Natural killer cell treated with Interleukin-12 subunit alpha and Interleukin-12 subunit beta and Interleukin-15 and Interleukin-18, amount 100 ng/mL, for 72 hours (primary cell): ENCODE measurements around the gene MYO18A. TPM values are rescaled to one million over a fixed set of nuclear protein-coding genes. Genes with fewer than 3 reads are reported as not detected.
"Not testable (repeated sequence)": the region's sequence is repeated elsewhere in the genome, so short reads cannot be mapped to it uniquely, and the experiment has no call there.

Experiments used
- ATAC-seq, 2 donors: fragments of 150-1000 bp; cut with Tn5 transposase in 1 of 2; sonication (Bioruptor Pico), chemical (Tn5 transposase) in 1 of 2; 2 replicates each; pipeline ENCODE4 v1.10.0; 2021
- DNase-seq: peaks from one replicate; pipeline ENCODE4 v3.0.0; 2022; ENCODE audit warnings: low spot score
- H3K27ac Mint-ChIP-seq, 2 donors: 1 replicate in 1 of 2; 2 replicates in 1 of 2; pipeline ENCODE4 v1.8.0; 2022; ENCODE audit warnings: mixed read lengths in 2 of 2, mild to moderate bottlenecking in 1 of 2, moderate library complexity in 1 of 2
- H3K27me3 Mint-ChIP-seq, 2 donors: 1 replicate in 1 of 2; 2 replicates in 1 of 2; pipeline ENCODE4 v1.8.0; 2022; ENCODE audit warnings: mixed read lengths in 2 of 2
- H3K36me3 Mint-ChIP-seq: one replicate; pipeline ENCODE4 v1.8.0; 2022; ENCODE audit warnings: mixed read lengths
- H3K4me1 Mint-ChIP-seq, 2 donors: 1 replicate in 1 of 2; 2 replicates in 1 of 2; pipeline ENCODE4 v1.8.0; 2022; ENCODE audit warnings: low read depth in 2 of 2, mixed read lengths in 2 of 2, mild to moderate bottlenecking in 1 of 2
- H3K4me3 Mint-ChIP-seq: one replicate; pipeline ENCODE4 v1.8.0; 2022; ENCODE audit warnings: mixed read lengths
- H3K9me3 Mint-ChIP-seq: 2 replicates; pipeline ENCODE4 v1.8.0; 2022; ENCODE audit warnings: mixed read lengths
- total RNA-seq, 2 donors: library from RNA; stranded (reverse); gene quantifications; one replicate each; pipeline ENCODE4 v1.2.3, GENCODE V29; 2022

Gene MYO18A
- total RNA-seq, 2 donors from 2014 or later = 56.7 to 60.9 TPM

DNA sequence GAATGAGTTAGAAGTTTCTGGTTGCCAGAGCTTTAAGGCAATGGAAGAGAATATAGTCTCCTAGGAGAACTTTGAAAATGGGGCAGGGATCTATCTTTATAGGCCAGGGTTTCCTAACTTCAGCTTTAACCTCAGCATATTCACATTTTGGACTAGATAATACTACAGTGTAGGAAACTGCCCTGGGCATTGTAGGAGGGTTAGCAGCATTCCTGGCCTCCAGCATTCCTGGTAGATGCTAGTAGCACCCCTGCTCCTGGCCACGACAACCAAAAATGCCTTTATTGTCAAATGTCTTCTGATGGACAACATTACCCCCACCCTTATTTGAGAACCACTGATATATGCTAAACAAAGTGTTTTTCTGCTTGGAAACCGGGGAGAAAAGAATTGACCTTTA, 27.8 kb upstream of the MYO18A start:
- no peak overlapping the region for H3K4me3 Mint-ChIP-seq
- no peaks in the 10 kb centered on the region for H3K36me3 Mint-ChIP-seq
- no peak for DNase-seq
- peaks cover 6 to 7% of the 10 kb centered on the region in 2 donors for H3K27me3 Mint-ChIP-seq
- no peaks in the 10 kb centered on the region for H3K9me3 Mint-ChIP-seq
- no peak for ATAC-seq
- H3K4me1 Mint-ChIP-seq = no peaks in the 10 kb centered on the region
- peak overlapping the region in 1 of 2 donors; percentile 42 for H3K27ac Mint-ChIP-seq

DNA sequence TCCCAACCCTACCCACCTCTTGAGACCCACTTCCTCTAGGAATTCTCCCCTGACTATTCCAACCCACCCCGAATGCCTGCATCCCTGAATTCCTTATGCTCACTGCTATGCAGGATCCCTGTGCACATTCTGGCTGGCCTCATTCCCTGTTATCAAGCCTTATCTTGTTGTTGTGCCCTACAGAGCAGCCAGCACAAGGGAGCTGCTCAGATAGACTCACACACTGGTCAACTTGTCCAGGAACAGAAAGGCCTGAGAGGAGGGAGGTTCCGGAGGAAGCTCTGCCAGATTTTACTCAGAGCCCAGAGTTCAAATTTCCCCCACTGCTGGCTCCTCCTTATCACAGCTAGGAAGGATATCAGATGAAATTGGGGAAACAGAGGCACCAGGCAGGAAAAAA, 24.8 kb upstream of the MYO18A start:
- Mint-ChIP-seq H3K4me1 (no peaks in the 10 kb centered on the region), H3K36me3 (no peaks in the 10 kb centered on the region), H3K4me3 (no peak overlapping the region), H3K27me3 (peaks cover 13% of the 10 kb centered on the region in 2 donors), H3K9me3 (no peaks in the 10 kb centered on the region), H3K27ac (peak overlapping the region in 1 of 2 donors; percentile 32)
- no peak for DNase-seq
- ATAC-seq = no peak

DNA sequence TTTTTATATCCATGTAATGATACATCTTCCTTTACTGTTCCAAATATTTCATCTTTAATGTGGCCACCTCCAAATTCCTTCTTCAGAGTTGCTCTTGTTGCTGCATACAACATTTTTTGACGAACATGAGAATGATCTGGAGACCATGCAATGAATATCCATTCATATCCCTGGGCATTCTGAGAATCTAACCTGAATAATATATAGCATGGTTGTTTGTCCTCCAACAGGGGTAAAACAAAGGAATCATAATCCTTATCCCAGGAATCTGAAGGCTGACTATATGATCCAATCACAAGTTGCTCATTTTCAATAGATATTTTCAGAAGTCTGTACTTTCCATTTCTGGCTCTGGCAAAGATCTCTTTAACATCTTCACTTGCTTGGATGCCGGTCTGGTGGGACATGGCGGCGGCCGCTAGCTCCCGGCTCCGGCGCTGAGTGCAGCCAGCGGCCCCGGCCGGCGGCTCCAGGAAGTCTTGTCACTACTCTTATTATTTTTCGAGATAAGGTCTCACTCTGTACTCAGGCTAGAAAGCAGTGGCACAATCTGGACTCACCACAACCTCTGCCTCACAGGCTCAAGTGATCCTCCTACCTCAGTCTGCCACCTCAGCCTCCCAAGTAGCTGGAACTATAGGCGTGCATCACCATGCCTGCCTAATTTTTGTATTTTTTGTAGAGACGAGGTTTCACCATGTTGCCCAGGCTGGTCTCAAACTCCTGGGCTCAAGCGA, 24.0 kb upstream of the MYO18A start:
- DNase-seq, H3K9me3 Mint-ChIP-seq, H3K27ac Mint-ChIP-seq, H3K4me1 Mint-ChIP-seq, H3K36me3 Mint-ChIP-seq, H3K4me3 Mint-ChIP-seq: not testable (repeated sequence)
- ATAC-seq = peak in 1 of 2 donors; percentile 43
- peaks cover 13% of the 10 kb centered on the region in 2 donors for H3K27me3 Mint-ChIP-seq

DNA sequence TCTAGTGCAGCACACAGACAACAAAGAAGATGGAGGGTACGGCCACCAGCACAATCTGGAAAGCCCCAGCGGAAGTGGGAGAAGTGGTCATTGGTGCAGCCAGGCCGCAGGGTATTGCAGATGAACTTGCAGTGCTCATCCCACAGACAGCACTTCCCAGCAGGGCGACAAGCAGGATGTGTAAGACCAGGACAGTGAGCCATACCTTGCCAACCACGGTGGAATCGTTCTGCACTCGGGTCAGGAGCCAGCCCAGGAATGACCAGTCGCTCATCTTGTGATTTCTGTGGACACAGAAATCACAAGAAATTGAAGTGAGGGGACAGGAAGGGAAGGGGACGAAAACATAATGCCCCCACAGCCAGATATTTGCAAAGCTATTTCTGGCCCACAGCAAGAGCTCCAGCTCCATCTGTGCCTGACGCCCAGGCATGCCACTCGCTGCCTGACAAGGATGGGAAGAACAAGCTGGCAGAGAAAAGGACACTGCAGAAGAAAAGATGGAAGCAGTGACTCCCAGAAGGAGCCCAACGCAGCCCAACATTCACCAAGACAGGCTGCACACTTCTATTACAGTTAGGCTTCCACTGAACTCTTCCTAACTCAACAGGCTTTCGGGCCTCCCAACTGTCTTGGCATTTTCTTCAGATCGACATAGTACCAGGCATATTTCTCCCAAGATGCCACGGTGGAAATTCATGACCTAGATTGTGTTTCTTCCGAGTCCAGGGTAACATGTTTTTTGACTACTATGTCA, 17.5 kb upstream of the MYO18A start:
- ATAC-seq (no peak), DNase-seq (no peak)
- Mint-ChIP-seq H3K27ac (no peak overlapping the region), H3K27me3 (peaks cover 11 to 12% of the 10 kb centered on the region in 2 donors), H3K36me3 (no peaks in the 10 kb centered on the region), H3K4me3 (no peak overlapping the region), H3K4me1 (peaks cover 7 to 10% of the 10 kb centered on the region in 2 donors), H3K9me3 (no peaks in the 10 kb centered on the region)

DNA sequence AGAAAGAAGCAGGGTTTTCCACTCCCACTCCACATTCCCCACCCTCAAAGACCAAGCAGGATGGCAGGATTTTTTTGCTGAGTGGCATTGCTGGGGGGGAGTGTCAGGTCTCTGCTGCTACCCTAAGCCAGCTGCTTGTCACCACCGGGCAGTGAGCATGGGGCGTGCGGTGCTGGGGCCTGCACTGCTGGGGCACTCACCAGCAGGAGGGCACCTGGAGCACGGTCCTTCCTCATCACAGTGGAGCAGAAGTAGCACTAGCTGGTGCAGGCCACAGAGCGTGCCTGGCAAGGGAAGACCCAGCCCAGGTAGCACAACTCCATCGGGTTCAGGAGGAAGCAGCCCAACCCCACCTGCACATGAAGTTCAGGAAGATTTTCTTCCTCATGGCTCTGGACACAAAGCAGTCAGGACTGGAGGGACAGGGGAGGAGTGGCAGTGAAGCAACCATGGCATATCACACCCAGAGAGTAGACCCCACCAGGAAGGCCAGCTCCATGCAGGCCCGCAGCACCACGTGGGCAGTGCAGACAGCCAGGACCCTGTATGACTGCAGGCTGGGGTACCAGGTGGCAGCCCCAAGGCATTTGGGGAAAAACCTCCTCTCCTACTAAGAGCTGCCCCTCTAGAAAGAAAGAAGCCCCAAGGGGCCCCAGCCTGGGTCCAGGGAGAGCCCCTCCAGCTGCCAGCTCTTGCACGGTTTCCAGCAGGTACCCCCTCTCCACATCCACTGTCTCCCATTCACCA, 16.7 kb upstream of the MYO18A start:
- Mint-ChIP-seq H3K27ac (peak overlapping the region in 1 of 2 donors; percentile 63), H3K36me3 (no peaks in the 10 kb centered on the region), H3K9me3 (no peaks in the 10 kb centered on the region), H3K27me3 (peaks cover 12 to 13% of the 10 kb centered on the region in 2 donors), H3K4me3 (no peak overlapping the region), H3K4me1 (peaks cover 7 to 10% of the 10 kb centered on the region in 2 donors)
- ATAC-seq (no peak), DNase-seq (no peak)

DNA sequence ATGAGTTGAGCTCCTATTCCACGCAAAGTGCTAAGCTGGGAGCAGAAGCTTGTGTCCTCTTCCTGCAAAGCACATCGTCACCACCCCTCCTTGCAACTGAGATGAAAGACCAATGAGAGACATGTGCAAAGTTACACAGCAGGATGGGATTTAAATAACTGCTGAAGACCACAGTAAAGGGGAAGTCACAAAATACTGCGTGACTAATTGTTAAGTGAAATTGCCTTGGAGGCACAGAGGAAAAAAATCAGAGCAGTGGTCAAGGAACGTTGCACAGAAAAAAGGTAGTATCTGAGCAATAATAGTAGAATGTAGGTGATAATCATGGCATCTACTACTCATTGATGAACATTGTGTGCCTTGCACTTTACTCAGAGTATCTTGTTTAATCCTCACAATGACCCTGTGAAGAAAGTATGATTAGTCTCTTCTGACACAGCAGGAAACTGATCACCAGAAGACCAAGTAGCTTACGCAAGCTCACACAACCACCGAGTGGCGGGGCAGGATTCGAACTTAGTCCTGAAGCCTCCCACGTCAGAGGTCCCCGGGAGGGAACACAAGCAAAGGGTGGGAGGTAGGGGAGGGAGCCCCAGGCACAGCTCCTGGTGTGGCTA, 15.4 kb upstream of the MYO18A start:
- Mint-ChIP-seq H3K4me3 (no peak overlapping the region), H3K9me3 (no peaks in the 10 kb centered on the region), H3K27me3 (peaks cover 7 to 8% of the 10 kb centered on the region in 2 donors), H3K36me3 (no peaks in the 10 kb centered on the region), H3K4me1 (peaks cover 7 to 10% of the 10 kb centered on the region in 2 donors), H3K27ac (peak overlapping the region in 1 of 2 donors; percentile 63)
- DNase-seq (no peak), ATAC-seq (peak; percentile 69 to 73)

DNA sequence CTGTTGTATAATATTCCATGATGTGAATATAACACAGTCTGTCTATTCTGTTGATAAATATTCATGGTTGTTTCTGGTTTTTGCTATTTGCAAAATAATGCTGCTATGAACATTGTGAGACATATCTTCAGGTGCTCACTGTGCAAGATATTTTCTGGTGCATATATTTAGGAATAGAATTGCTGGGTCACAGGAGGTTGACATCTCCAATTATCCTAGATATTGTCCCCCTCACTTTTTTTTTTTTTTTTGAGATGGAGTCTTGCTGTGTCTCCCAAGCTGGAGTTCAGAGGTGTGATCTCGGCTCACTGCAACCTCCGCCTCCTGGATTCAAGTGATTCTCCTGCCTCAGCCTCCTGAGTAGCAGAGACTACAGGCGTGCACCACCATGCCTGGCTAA, 14.5 kb upstream of the MYO18A start:
- Mint-ChIP-seq H3K4me3 (no peak overlapping the region), H3K9me3 (no peaks in the 10 kb centered on the region), H3K4me1 (peaks cover 7 to 10% of the 10 kb centered on the region in 2 donors), H3K27ac (no peak overlapping the region), H3K36me3 (no peaks in the 10 kb centered on the region), H3K27me3 (peaks cover 5 to 7% of the 10 kb centered on the region in 2 donors)
- DNase-seq (no peak), ATAC-seq (no peak)

DNA sequence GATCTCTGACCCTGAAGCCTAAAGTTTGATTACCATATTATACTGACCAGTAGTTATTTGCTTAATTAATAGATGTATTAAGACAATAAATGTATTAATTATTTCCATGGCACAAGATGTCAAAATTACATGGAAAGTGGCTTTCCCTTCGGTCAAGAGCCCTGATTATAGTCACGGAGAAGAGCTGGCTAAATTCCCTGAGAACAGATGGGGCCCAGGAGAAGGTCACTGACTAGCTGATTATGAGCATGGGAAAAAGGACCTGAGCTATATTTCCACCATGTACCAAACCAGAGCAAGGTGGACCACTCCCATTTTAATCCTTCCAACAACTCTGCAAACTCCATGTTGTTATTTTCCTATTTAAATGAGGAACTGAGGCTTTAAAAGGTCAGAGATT, 12.9 kb upstream of the MYO18A start:
- no peak for ATAC-seq
- H3K27me3 Mint-ChIP-seq = peaks cover 5 to 7% of the 10 kb centered on the region in 2 donors
- no peak overlapping the region for H3K4me3 Mint-ChIP-seq
- peaks cover 7 to 10% of the 10 kb centered on the region in 2 donors for H3K4me1 Mint-ChIP-seq
- no peak overlapping the region for H3K27ac Mint-ChIP-seq
- DNase-seq = no peak
- H3K36me3 Mint-ChIP-seq = no peaks in the 10 kb centered on the region
- H3K9me3 Mint-ChIP-seq = no peaks in the 10 kb centered on the region

DNA sequence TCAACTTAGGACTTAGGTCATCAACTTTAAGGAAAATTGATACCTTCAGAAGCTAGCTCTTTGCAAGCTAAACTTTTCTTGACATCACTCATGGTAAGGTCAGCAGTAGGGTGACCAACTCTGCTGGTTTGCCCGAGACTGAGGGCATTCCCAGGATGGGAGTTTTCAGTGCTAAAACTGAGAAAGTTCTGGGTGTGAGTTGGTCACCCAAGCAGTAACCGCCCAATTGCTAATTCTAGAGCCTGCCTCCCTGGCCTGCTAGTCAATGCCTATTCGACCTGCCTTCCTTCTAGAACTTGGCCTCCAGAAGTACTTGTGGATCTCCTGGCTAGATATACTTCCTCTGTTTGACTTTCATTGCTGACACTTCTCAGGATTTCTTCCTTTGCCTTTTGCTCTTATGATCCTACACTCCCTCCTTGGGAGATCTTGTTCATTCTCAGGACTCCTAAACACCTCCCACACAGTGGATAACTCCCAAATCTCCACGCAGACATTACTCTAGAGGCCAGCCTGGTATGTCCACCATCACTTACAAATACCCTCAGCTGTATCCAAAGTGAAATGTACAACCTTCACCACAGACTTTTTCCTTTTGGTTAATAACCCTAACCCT, 10.5 kb upstream of the MYO18A start:
- Mint-ChIP-seq H3K27ac (no peak overlapping the region), H3K9me3 (no peaks in the 10 kb centered on the region)
- ATAC-seq = no peak

DNA sequence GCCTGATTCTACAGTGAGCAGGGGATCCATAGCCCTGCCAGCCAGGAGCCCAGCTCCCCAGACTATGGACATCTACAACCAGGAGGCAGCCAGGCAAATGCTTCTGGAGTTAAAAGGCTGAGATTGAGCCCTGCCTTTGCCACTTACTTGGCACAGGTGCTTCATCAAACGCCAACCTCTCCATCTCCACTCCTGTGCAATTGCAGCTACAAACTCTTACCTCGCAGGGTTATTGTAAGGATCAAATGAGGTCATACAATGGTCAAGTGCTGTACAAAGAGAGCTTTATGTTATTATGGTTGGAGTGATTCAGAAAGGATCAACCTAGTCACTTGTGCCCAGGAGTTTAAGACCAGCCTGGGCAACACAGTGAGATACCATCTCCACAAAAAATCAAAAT, 9.8 kb upstream of the MYO18A start:
- DNase-seq (no peak), ATAC-seq (no peak)
- Mint-ChIP-seq H3K36me3 (no peaks in the 10 kb centered on the region), H3K4me1 (no peaks in the 10 kb centered on the region), H3K4me3 (no peak overlapping the region), H3K9me3 (no peaks in the 10 kb centered on the region), H3K27ac (no peak overlapping the region), H3K27me3 (peaks cover 0 to 7% of the 10 kb centered on the region in 2 donors)

More for the DNA sequence above, 10.5 kb upstream of the MYO18A start:
- Mint-ChIP-seq H3K4me3 (no peak overlapping the region), H3K4me1 (peaks cover 5 to 6% of the 10 kb centered on the region in 2 donors), H3K36me3 (no peaks in the 10 kb centered on the region), H3K27me3 (peaks cover under 1 to 7% of the 10 kb centered on the region in 2 donors)
- no peak for DNase-seq

DNA sequence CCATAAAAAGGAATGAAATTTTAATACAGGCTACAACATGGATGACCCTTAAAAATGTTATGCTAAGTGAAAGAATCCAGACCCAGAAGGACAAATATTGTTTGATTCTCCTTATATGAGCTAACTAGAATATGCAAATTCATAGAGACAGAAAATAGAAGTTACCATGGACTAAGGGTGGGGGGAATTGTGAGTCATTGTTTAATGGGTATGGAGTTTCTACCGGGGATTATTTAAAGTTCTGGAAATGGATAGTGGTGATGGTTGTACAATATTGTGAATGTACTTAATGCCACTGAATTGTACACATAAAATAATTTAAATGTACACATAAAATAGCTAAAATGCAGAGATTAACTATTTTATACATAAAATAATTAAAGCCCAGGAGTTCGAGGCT, 9.2 kb upstream of the MYO18A start:
- Mint-ChIP-seq H3K27me3 (peaks cover 0 to 7% of the 10 kb centered on the region in 2 donors), H3K36me3 (no peaks in the 10 kb centered on the region), H3K9me3 (no peaks in the 10 kb centered on the region), H3K27ac (no peak overlapping the region), H3K4me1 (no peaks in the 10 kb centered on the region), H3K4me3 (no peak overlapping the region)
- DNase-seq = no peak
- no peak for ATAC-seq

DNA sequence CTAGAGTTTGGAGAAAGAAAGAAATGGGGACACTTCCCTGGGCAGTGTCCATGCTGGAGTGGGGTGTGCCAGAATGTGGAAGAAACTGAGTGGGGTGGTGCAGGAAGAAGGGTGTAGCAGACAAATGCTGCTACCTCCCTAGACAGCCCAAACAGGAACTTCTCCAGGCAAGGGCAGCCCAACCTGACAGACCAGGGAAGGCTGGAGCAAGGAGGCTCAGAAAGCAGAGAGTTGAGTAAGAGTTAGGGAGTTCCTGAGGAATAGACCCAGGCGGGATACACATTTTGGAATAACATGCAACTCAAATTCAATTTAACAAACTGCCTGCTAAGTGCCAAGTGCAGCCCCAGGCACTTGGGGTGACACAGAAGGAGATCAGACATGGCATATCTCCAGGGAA, 1.0 kb upstream of the MYO18A start:
- Mint-ChIP-seq H3K4me3 (no peak overlapping the region), H3K27ac (peak overlapping the region in 1 of 2 donors; percentile 29), H3K4me1 (peaks cover 9 to 12% of the 10 kb centered on the region in 2 donors), H3K27me3 (peaks cover 0 to 3% of the 10 kb centered on the region in 2 donors), H3K9me3 (no peaks in the 10 kb centered on the region), H3K36me3 (no peaks in the 10 kb centered on the region)
- DNase-seq = no peak
- no peak for ATAC-seq

DNA sequence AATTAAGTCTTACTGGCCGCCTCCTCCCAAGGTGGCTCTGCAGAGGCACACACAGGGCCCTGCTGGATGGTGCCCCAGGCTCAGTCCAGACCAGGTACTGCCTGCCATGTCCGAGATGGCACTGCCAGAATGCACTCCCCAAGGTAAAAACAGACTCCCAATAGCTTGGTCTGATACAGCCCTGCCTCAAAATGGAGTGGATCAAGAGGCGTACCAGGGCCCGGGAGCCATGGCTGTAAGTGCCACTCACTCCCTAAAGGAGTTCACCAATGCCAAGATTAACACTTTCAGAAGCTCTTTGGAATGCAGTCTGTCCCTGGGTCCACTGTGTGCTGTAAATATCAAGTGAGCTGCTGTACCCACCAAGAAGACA, 576 bp upstream of the MYO18A start:
- Mint-ChIP-seq H3K36me3 (no peaks in the 10 kb centered on the region), H3K27me3 (peaks cover 0 to 3% of the 10 kb centered on the region in 2 donors), H3K4me1 (peaks cover 12 to 15% of the 10 kb centered on the region in 2 donors), H3K27ac (peak overlapping the region in 1 of 2 donors; percentile 29), H3K4me3 (peak overlapping the region; percentile 33), H3K9me3 (no peaks in the 10 kb centered on the region)
- ATAC-seq (no peak), DNase-seq (no peak)
